IPS-18a (cell line): ENCODE results near the gene TMX4.
"Not testable (repeated sequence)": the region's sequence is repeated elsewhere in the genome, so short reads cannot be mapped to it uniquely, and the experiment has no call there.

ENCODE experiments used
- H3K27ac ChIP-seq: one replicate; pipeline ENCODE4 v1.5.1; 2013; ENCODE audit warnings: low read length
- H3K27me3 ChIP-seq: one replicate; pipeline ENCODE4 v1.6.1; 2013; ENCODE audit warnings: mild to moderate bottlenecking, low read length; ENCODE audit not compliant: control insufficient read depth, insufficient read depth
- H3K36me3 ChIP-seq: one replicate; pipeline ENCODE4 v1.6.1; 2013; ENCODE audit warnings: low read depth, low read length; ENCODE audit not compliant: control insufficient read depth
- H3K4me1 ChIP-seq: one replicate; pipeline ENCODE4 v1.6.1; 2013; ENCODE audit warnings: low read depth, low read length; ENCODE audit not compliant: control insufficient read depth
- H3K4me3 ChIP-seq: one replicate; pipeline ENCODE4 v1.5.1; 2013; ENCODE audit warnings: low read length
- H3K9ac ChIP-seq: one replicate; pipeline ENCODE4 v1.6.1; 2013; ENCODE audit warnings: mild to moderate bottlenecking, low read length, moderate library complexity
- H3K9me3 ChIP-seq: one replicate; pipeline ENCODE4 v1.6.1; 2013; ENCODE audit warnings: low read depth, low read length; ENCODE audit not compliant: control insufficient read depth

TMX4 gene

GRCh38 chr20:7959484-7959883 is 60.1 kb downstream of the TMX4 start:
- H3K4me3 ChIP-seq: no peak overlapping the region
- H3K4me1 ChIP-seq: no peaks in the 10 kb centered on the region
- H3K9me3 ChIP-seq: peaks cover 7% of the 10 kb centered on the region

DNA sequence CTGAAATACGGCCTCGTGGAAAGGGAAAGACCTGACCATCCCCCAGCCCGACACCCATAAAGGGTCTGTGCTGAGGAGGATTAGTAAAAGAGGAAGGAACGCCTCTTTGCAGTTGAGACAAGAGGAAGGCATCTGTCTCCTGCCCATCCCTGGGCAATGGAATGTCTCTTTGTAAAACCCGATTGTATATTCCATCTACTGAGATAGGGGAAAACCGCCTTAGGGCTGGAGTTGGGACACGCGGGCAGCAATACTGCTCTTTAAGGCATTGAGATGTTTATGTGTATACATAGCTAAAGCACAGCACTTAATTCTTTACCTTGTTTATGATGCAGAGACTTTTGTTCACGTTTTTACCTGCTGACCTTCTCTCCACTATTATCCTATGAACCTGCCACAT is 63.0 kb downstream of the TMX4 start:
- H3K9me3 ChIP-seq, H3K36me3 ChIP-seq, H3K9ac ChIP-seq, H3K27me3 ChIP-seq, H3K4me1 ChIP-seq, H3K27ac ChIP-seq, H3K4me3 ChIP-seq: not testable (repeated sequence)

More at GRCh38 chr20:7959484-7959883, 60.1 kb downstream of the TMX4 start:
- Histone ChIP-seq H3K9ac (no peak overlapping the region), H3K27ac (no peak overlapping the region), H3K36me3 (no peaks in the 10 kb centered on the region), H3K27me3 (no peaks in the 10 kb centered on the region)

GRCh38 chr20:7950387-7950786 is 69.2 kb downstream of the TMX4 start:
- Histone ChIP-seq H3K27ac (no peak overlapping the region), H3K36me3 (no peaks in the 10 kb centered on the region), H3K4me1 (no peaks in the 10 kb centered on the region), H3K9ac (no peak overlapping the region), H3K9me3 (peaks cover 7% of the 10 kb centered on the region), H3K4me3 (no peak overlapping the region), H3K27me3 (no peaks in the 10 kb centered on the region)

GRCh38 chr20:7943891-7944290 is 75.7 kb downstream of the TMX4 start:
- H3K4me1 ChIP-seq: no peaks in the 10 kb centered on the region
- no peaks in the 10 kb centered on the region for H3K27me3 ChIP-seq
- no peaks in the 10 kb centered on the region for H3K36me3 ChIP-seq
- H3K9me3 ChIP-seq: peaks cover 13% of the 10 kb centered on the region
- no peak overlapping the region for H3K27ac ChIP-seq
- H3K9ac ChIP-seq: no peak overlapping the region
- no peak overlapping the region for H3K4me3 ChIP-seq

- no peaks in the 10 kb centered on the region for H3K36me3 ChIP-seq
- H3K4me3 ChIP-seq: no peak within 1 kb of the TSS
- peaks cover 5% of the 10 kb centered on the region for H3K9me3 ChIP-seq
- H3K27ac ChIP-seq: no peak within 1 kb of the TSS
- H3K27me3 ChIP-seq: no peaks in the 10 kb centered on the region
- H3K4me1 ChIP-seq: no peaks in the 10 kb centered on the region
- H3K9ac ChIP-seq: no peak within 1 kb of the TSS
Measured at GRCh38 chr20:7940341-7940740, 79.2 kb downstream of the TMX4 start, which contains the start of gene HAO1. TSS of gene HAO1 (minus strand) at chr20:7940458. CDS start at chr20:7940422, 36 bp downstream.

GRCh38 chr20:7939663-7940062 is 79.9 kb downstream of the TMX4 start:
- no peaks in the 10 kb centered on the region for H3K4me1 ChIP-seq
- H3K9me3 ChIP-seq: peaks cover 5% of the 10 kb centered on the region
- no peak overlapping the region for H3K4me3 ChIP-seq
- H3K27me3 ChIP-seq: no peaks in the 10 kb centered on the region
- H3K27ac ChIP-seq: no peak overlapping the region
- no peaks in the 10 kb centered on the region for H3K36me3 ChIP-seq
- no peak overlapping the region for H3K9ac ChIP-seq

DNA sequence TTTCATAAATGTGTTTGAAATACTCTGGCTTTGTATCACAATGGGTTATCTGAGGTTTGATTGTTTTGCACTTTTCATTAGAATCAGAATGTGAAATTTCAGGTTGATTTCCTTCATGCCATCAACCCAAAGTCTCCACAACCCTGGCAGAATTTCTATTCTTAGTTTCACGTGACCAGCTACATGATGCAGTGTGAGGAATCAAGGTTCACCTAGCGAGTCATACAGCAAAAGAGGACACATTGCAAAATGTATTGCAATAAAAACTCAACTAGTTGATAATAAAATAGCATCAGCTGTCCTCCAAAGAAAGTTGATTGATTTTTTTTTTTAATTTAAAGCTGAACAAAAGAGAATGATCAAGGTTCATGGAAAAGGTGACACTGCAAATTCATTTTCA is 81.5 kb downstream of the TMX4 start:
- H3K27me3 ChIP-seq: no peaks in the 10 kb centered on the region
- H3K4me3 ChIP-seq: no peak overlapping the region
- no peaks in the 10 kb centered on the region for H3K4me1 ChIP-seq
- no peak overlapping the region for H3K9ac ChIP-seq
- H3K9me3 ChIP-seq: peaks cover 5% of the 10 kb centered on the region
- no peaks in the 10 kb centered on the region for H3K36me3 ChIP-seq
- H3K27ac ChIP-seq: no peak overlapping the region

GRCh38 chr20:7937328-7937727 is 82.2 kb downstream of the TMX4 start:
- Histone ChIP-seq H3K4me1 (no peaks in the 10 kb centered on the region), H3K27ac (no peak overlapping the region), H3K27me3 (no peaks in the 10 kb centered on the region), H3K9ac (no peak overlapping the region), H3K36me3 (no peaks in the 10 kb centered on the region), H3K4me3 (no peak overlapping the region), H3K9me3 (peaks cover 5% of the 10 kb centered on the region)

- Histone ChIP-seq H3K9me3 (no peaks in the 10 kb centered on the region), H3K36me3 (no peaks in the 10 kb centered on the region), H3K4me3 (no peak overlapping the region), H3K9ac (no peak overlapping the region), H3K27ac (no peak overlapping the region), H3K4me1 (no peaks in the 10 kb centered on the region), H3K27me3 (no peaks in the 10 kb centered on the region)
Measured at GRCh38 chr20:7935027-7935551, 84.5 kb downstream of the TMX4 start.

DNA sequence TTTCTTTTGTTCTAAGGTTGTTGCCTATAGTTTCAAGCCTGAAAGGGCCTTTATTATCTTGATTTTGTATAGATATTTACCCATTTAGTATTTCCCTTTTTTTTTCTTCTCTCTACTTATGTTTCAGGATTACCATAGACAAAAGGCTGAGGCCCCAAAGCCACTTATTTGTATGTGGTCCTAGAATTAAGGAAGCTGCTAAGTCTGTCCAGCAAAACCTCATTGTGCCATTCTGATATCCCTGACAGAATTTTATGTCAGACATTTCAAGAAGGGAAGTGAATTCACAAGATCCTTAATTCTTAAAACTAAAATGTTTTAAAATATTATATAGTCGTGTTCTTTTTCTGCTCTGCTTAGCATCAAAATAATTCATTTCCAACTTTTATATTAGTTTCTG is 86.2 kb downstream of the TMX4 start:
- Histone ChIP-seq H3K9me3 (no peaks in the 10 kb centered on the region), H3K9ac (no peak overlapping the region), H3K27me3 (no peaks in the 10 kb centered on the region), H3K4me3 (no peak overlapping the region), H3K27ac (no peak overlapping the region), H3K36me3 (no peaks in the 10 kb centered on the region), H3K4me1 (no peaks in the 10 kb centered on the region)

GRCh38 chr20:7930343-7930742 is 89.2 kb downstream of the TMX4 start:
- H3K4me3 ChIP-seq: no peak overlapping the region
- no peak overlapping the region for H3K27ac ChIP-seq
- no peak overlapping the region for H3K9ac ChIP-seq
- no peaks in the 10 kb centered on the region for H3K36me3 ChIP-seq
- no peaks in the 10 kb centered on the region for H3K27me3 ChIP-seq
- no peaks in the 10 kb centered on the region for H3K9me3 ChIP-seq
- no peaks in the 10 kb centered on the region for H3K4me1 ChIP-seq
